GM19099 (cell line): ENCODE measurements around the gene MARCHF9.

ENCODE experiments used
- POLR2A ChIP-seq: IDR thresholded peaks from 3 replicates; pipeline ENCODE4 v1.6.1; 2011; ENCODE audit warnings: low read depth; ENCODE audit not compliant: insufficient read length; ENCODE audit errors: extremely low read depth

MARCHF9 gene

DNA sequence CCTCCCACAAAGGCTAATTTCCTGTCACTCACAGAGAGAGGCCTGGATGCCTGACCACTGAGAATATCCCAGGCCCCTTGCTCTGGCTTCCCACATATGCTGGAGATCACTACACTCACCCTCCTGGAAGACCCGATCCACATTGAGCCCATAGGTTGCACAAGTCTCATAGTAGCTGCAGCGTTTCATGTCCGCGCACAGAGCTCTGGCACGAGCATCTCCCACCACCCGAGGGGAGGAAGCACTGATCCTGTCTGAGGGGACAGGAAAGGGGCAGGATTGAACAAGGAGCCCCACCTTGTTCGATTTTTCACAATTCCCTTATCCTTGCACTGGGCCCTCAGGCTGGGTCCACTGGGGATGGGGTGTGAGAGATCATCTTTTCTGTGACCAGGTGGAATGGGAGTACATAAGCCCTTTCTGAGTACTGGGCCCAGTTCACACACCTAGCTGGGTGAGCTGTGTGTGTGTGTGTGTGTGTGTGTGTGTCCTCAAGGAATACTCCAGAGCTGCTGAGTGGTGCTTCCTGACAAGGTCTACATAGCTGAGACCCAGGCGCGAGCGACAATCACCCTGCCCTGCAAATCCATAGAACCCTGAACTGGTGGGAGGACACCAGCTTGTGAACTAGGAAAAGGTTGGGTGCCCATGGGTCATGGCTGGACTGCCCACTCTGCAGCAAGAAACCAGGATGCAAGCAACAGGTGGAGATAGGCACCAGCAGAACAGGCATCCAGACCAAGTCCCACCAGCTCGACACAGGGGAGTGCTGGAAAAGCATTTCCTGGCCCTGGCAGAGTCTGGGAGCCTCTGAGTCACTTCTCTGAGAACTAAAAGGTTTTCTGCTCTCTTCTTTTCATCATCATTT is 21.9 kb upstream of the MARCHF9 start:
- no peak for TF ChIP-seq POLR2A

DNA sequence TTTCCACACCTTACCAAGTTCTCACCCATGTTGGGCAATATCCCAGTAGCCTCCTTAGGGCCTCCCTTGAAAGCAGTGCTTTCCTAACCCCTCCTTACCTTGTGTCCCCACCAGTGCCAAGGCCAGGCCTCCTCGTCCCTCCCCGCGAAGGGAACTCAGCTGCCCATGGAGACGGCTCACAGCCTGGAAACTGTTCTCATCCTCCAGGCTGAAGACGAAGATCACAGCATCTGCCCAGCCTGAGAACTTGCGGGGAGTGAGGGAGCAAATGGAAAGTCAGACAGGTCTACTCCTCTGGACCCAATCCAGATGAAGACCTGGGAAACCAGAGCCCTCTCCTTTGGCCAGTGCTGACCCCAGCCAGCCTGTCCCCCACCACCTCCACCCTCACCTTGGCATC is 21.0 kb upstream of the MARCHF9 start:
- TF ChIP-seq POLR2A = no peak

DNA sequence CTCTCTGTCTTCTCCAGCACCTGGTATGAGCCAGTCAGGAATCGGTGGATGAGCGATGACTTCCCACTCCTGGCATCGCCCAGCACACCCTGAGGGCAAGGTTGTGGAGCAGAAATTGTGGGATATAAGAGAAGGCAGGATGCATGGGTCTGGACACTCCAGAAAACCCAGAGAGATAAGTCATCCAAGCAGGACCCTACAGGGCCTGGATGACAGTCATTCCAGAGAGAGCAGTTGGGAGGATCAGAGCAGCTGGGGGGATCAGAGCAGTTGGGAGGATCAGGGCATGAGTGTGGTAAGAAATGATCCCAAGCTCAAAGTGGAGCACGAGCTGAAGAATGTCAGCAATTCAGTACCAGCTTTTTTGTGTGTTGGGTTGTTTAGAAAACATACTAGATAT is 20.3 kb upstream of the MARCHF9 start:
- TF ChIP-seq POLR2A = no peak

DNA sequence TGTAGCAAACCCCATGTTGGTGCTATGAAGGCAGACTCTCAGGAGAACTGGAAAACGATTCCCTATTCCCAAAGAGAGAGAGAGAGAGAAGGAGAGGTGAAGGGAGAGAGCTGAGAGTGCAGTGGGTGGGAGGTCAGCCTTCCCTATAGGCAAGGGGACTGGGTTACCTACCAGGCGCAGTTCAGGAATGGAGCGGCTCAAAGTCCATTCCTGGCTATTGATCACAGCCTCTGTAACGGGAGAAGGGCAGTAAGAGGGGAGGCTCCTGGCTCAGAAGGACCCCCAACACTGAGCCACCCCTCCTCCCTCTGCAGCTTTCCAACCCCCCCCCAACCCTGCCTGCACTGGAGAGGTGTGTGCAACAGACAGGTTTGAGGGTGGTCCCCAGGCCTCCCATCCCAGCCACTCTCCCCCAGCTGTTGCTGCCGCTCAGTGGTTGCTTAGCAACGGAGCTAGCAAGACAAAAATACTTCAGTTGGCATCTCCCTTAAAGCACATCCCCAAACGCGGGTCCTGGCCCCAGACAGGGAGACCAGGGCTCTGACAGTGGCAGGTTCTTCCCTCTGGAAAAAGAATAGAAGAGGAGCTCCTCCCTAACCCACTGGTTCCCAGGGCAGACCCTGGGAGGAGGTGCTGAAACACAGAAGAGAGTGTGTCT is 19.6 kb upstream of the MARCHF9 start:
- no peak for TF ChIP-seq POLR2A

DNA sequence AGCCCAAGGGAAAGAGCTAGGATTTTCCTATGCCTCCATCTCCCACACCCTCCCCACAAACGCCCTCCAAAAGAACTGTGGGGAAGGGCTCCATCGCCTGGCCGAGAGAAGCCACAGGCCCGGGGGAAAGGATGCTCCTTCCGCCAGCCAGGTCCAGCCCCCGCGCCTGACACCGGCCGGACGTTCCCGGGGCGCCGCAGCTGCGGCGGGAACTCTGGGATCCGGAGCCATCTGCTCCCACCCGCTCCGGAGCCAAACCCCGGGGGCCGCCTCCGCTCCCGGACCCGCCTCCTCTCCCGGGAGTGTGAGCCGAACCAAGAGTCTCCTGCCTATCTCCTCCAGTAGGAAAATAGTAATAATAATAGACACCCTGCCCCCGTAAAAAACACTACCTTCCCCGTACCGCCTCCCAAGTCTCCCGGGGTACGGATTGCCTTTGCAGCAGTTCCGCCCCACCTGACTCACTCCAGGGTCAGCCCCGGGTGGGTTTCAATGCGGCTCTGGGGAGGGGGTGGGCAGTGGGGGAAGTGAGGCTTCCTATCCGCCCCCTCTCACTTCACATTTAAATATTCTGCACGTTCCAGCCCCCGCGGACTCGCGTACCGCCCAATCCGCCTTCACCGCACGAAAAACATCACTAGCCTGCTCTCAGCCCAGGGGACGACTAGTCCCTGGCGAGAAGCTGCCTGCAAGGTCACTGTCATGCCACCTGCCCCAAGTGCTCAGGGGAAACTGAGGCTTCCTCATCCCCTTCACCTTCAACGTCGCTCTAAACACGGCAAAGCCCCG is 18.8 kb upstream of the MARCHF9 start:
- TF ChIP-seq POLR2A = no peak

DNA sequence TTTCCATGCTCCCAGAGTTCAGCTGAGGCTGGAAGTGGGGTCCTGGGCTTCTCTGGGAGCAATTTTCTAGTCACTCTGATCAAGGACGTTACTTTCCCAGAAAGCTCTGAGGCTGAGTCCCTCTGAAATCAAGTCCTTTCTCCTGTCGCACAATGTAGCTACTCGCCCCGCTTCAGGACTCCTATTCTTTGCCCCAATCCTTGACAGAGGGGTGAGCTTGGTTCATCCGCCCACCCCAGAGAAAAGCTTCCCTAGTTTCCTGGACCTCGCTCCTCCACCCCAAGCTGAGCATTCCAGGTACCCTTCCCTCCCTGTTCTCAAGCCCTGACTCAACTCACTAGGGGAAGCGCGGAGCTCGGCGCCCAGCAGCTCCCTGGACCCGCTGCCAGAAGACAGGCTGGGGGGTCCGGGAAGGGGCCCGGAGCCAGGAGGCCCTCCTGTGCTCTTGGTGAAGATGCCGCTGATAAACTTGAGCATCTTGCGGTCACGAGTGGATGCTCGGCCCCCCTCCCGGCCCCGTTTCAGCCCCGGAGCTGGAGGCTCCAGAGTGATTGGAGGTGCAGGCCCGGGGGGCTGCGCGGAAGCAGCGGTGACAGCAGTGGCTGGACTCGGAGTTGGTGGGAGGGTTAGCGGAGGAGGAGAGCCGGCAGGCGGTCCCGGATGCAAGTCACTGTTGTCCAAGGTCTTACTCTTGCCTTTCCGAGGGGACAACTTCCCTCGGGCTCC is 18.0 kb upstream of the MARCHF9 start:
- TF ChIP-seq POLR2A = no peak

DNA sequence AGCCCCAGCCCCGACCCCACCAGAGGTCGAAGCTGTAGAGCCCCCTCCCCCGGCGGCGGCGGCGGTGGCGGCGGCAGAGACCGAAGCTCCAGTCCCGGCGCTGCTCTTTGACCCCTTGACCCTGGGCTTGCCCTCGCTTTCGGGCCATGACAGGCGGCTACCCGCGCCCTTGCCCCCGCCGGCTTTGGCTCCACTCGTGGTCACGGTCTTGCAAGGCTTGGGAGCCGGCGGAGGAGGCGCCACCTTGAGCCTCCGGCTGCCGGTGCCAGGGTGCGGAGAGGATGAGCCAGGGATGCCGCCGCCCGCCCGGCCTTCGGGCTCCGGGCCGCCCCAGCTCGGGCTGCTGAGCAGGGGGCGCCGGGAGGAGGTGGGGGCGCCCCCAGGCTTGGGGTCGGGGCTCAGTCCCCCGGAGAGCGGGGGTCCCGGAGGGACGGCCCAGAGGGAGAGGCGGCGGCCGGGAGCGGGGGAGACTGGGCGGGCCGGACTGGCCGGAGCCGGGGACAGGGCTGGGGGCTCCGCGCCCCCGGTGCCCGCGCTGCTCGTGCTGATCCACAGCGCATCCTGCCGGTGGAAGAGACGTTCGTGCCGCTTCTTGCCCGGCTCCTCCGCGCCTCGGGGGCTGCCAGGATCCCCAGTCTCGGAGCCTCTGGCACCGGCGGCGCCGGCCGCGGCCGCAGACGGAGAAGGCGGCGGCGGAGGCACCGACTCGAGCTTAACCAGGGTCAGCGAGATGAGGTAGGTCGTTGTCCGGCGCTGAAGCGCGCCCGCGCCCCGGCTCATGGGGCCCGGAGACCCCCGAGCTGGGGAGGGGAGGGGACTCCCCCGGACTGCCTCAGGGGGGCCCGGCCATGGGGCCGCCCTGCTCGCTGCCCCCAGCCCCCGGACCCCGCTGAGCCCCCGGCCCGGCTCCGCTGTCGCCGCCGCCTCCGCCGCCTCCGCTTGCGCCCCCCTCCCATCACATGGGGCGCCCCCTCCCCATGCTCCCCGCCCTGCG is 17.1 kb upstream of the MARCHF9 start:
- TF ChIP-seq POLR2A = no peak

DNA sequence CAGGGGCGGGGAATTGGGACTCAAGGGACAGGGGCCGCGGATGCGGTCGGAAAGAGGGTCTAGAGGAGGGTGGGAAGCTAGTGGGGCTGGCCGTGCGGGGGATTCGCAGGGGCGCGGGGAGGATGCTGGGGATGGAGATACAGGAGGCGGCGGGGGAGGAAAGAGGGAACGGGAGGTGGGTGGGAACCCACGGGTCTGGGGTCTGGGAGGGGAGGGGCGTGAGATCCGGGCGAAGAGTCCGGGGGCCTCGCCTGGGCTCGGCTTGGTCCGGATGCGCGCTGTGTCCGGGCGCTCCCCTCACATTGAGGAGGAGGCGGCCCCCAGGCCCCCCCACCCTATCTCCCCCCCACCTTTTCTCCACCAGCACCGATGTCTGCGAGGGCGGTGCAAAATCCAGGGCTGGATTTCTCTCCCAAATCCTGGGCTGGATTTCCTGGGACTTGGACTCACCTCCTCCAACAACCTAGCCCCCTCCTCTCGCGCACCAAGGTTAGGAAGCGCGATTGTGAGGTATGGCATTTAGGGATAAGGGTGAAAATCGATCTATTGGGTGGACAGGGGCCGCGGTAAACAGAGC is 16.2 kb upstream of the MARCHF9 start, which contains the start of gene AGAP2:
Gene AGAP2 (minus strand): TSS at position 82 of the 577 bp plus-strand sequence. CDS start 496 bp downstream, outside the sequence.
- TF ChIP-seq POLR2A = no peak

DNA sequence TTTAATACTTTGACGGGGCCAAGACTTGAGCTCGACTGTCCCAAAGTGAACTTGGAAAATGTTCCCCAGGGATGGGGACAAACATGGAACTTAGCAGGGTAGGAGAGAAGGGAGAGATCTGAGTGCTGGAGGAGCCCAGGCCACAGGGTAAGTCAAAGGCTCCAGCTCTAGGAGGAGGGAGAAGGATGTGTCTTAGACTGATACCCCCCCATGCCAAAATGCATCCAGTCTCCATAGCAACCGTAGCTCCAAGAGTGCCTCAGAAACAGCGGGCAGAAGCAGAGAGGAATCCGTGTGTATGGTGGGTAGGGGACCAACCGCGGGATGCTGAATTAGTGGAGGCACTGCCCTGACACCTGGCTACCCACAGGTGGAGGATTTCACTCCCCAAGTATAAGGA is 15.5 kb upstream of the MARCHF9 start:
- TF ChIP-seq POLR2A = no peak

DNA sequence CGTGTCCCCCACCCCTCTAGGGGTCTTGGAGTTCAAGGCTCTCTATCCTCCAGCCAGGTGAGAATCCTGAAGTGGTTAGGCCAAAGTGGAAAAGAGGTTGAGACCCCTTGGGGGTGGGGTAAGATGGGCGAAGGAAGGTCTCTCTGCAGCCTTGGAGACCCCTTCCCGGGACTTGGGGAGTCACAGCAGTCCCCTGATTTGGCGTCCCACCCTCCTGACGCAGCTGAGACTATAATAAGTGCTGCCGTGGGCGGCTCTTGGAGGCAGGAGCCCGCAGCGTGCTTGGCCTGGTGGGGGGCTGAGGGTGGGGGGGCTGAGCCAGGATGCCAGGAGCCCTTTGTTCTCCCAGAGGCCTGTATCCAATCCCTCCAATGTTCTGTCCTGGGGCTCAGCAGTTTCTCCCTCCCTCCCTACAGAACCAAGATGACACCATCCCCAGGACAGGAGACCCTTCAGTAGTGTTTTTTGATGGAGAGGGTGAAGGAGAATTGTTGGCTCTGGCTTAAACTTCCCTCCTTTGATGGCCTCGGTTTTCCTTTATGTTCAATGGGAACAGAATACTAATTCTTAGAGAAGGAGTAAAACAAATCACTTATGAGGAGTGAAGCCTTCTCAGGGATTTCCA is 14.9 kb upstream of the MARCHF9 start:
- TF ChIP-seq POLR2A = no peak

DNA sequence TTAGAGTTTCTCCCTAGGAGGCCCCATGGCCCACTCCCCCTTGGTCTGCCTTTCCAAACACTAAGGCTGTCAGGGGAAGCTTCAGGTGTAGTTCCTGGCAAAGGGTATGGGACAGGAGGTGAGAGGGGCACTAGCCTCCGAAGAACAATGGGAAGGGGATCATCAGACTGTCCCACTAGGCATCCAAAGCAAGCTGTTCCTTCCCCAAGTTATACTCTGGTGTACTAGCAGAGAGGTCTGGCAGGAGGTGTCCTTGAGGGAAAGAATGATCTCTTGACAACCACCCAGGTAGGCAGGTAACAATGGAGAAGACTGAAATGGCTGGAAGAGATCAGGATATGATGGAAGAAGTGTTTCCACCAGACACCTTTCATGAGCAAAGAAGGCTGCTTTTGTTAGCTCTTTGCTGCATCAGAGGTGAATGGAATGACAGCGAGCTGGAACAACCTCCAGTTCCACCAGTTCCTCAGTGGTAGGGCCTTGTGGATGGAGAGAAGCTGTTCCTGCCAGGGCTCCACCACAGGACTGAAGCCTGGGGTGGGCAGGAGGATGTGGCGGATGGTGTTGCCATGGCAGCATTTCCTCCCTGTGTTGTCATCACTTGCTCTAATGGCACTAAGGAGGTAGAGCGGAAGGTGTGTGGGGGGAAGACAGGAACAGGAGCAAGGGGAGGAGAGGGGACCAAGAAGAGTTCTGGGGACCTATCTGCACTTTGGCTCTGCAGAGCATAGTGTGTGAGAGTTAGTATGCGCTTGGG is 14.1 kb upstream of the MARCHF9 start:
- no peak for TF ChIP-seq POLR2A

DNA sequence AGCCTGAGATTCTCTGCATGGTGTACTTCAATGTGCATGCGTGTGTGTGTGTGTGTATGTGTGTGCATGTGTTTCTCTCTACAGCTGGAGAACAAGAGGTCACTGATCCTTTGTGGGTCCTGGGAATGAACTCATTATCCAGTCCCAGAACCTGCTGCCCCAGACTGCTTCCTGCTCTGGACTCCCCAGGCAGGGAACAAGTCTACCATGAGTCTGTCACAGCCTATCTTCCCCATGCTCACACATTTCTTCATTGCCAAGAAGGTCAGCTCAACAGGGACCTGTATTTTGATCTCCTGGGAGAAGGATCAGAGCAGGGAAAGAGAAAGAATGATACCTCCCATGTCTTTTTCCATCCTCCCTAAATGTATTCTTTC is 13.5 kb upstream of the MARCHF9 start:
- no peak for TF ChIP-seq POLR2A
